HG02763 (cell line): ENCODE data around the gene RAD21L1.

Source experiments
- ATAC-seq: cut with Tn5 transposase; IDR thresholded peaks from one replicate; pipeline ENCODE4 v1.9.1; 2021; ENCODE audit warnings: mild to moderate bottlenecking, moderate library complexity; ENCODE audit not compliant: unreplicated experiment

The RAD21L1 gene

DNA sequence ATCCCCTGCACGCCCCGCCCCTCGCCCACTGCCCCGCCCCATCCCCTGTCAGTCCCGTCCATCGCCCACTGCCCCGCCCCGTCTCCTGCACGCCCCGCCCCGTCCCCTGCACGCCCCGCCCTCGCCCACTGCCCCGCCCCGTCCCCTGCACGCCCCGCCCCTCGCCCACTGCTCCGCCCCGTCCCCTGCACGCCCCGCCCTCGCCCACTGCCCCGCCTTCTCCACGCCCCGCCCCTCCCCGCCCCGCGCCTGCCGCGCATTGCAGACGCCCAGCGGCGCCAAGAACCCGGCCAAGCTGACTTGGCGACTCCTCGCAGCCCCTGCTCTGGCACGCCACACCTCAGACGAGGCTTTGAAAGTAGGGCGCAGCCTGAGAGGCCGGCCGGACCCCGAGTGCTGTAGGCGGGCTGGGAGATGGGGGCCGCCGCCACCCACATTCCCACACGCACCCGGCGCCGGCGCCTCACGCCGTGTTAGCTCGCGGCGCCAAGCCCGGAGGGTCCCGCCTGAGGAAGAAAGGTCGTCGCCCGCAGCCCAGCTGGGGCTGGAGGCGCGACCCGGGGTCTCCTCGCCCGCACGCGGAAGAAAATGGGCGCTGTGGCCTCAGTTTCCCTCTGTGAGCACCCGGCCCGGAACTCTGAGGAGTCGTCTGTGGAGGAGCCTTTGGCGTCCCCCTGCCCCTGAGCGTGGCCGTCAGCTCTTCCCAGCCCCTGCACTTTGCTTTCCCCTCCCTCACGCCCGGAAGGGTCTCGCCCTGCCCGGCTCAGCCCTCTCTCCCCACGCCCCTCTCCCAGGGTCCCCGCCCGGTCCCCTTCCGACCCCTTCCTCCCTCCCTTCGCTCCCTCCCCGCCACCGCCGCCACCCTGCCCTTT is at the start of gene RAD21L1:
Gene RAD21L1, plus strand, starts transcription at position 262 of the 872 bp plus-strand sequence. CDS start 2,410 bp downstream, outside the sequence.
- no peak for ATAC-seq

DNA sequence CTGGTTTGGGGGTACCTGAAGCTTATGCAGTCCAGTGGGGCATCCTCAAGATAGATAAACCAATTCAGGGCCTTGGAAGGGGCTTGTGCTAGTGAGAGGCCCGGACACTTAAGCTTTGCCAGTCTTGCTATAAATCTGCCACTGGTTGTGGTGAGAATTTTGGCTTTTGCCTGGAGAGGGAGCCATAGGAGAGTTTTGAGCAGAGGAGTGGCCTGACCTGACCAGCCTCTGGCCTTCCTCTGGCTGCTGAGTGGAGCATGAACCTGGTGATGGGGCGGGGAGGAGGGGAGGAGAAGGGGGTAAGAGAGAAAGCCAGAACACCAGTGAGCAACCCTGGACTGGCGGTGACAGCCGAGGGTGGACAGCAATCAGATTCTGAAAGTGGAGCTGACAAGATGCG is 48.2 kb upstream of the RAD21L1 start:
- ATAC-seq: no peak

DNA sequence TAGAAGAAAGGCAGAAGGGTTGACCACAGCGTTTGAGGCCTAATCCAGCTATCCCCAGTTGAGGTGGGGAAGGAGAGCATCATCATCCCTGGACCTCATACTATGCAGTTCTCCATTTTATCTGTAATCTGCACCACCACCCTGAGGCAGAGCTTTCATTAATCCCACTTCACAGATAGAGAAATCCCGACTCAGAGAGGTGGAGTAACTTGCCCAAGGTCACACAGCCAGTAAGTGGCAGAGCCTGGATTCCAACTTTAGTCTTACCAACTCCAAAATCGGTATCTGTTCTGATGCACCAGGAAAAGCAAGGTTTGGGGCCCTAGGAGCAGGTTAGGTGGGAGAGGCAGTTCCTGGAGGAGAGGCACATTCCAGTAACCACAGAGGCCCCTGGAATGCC is 47.7 kb upstream of the RAD21L1 start:
- no peak for ATAC-seq

DNA sequence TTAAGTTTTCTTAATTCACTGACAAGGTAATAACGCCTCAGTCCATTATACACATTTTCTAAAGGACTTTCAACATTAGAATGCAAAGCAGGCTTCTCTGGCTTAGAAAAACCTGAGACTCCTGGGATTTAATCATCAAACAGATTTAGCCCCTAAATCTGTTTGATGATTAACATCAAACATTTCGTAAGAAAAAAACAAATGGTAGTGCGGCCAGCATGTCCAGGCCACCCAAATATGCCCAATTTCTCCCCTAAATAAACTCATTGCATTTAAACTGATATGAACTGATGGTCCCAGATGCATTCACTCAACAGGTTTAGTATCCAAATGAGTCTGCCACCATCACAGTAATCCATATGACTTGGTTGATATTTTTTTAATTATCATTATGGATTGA is 47.2 kb upstream of the RAD21L1 start:
- no peak for ATAC-seq

DNA sequence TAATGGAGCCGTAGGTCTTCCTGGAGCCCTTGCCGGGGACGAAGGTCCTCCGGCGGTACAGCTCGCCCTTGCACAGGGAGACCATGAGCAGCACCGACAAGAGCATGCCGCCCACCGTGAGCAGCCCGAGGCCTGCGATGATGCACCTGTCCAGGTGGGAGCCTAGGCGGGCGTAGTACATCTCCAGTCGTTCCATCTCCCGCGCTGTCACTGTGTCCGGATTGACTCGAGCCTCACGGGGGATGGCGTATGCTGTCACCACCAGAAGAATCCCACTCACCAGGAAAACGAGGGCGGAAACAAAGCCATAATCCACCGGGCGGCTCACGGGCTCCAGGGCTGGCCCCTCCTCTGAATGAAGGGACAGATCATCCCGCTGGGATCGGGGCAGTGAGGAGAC is 44.9 kb upstream of the RAD21L1 start:
- no peak for ATAC-seq

DNA sequence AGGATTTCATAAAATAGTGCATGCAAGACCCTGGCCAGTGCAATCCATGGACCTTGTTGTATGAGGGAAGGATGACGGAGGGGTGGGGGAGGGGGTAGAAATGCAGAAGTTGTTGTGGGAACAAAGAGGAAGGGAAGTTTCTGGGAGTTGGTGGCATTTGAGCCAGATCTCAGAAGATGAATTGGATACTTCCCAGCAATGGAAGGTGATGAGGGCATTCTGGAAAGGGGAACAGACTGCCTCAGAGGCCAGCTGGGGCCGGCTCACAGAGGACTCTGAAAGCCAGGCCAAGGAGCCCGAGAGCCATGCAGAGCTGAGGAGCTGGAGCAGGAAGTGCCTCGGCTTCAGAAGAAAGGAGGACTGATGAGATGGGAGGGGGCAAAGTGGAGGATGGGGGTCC is 43.7 kb upstream of the RAD21L1 start:
- ATAC-seq: no peak

GRCh38 chr20:1183153-1183552 is 42.7 kb upstream of the RAD21L1 start:
- ATAC-seq: no peak

DNA sequence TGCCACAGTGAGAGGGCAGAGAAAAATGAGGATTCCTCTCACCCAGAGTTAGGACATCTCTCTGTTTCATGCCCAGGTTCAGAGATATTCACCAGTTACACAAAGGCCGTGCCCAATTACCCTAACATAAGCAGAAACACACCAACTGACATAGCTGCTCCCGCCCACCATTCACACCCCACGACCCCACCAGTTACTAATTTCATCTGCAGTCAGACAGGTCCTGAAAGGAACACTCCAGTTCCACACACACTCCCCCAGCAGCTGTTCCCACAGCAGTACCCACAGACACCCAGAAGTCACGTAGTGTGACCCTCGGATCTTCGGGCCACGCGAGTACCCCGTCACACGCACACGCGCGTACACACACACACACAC is 41.6 kb upstream of the RAD21L1 start:
- ATAC-seq: no peak

- ATAC-seq: no peak
Observed at GRCh38 chr20:1184638-1185315, 41.1 kb upstream of the RAD21L1 start, which contains the start of gene TMEM74B. Gene TMEM74B (minus strand): TSS chr20:1184981. CDS start chr20:1183801, 1,180 bp downstream.

- ATAC-seq: no peak
Observed at GRCh38 chr20:1185316-1185741, 40.5 kb upstream of the RAD21L1 start.

GRCh38 chr20:1185790-1186334 is 40.0 kb upstream of the RAD21L1 start:
- no peak for ATAC-seq

DNA sequence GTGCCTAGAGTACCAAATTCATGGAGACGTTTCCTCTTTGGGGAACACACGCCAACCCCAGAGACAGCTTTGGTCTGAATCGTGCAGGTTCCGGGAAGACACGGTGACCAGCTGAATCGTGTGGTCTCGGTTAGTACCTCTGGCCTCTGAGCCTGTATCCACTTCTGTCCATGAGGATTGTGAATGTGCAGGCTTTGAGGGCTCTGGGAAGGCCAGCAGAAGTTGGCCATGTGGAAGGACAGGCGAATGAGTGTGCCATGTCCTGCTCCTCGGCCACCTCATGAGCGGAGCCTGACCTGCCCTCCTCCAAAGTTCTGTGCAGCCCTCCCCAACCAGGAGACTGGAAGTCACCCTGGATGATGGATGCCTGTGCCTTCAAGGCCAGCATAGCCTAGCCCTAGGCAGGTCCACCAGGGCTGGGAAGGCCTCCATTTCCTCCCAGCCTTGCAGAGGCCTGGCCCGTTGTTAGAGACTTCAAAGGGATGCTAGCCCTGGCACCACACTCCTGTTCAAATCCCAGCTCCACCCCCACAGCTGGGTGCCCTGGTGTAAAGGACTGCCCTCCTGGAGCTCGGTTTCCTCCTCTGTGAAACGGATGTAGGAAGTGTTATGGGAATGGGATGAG is 39.4 kb upstream of the RAD21L1 start:
- ATAC-seq: no peak

- no peak for ATAC-seq
Observed at GRCh38 chr20:1187605-1188171, 38.2 kb upstream of the RAD21L1 start.

- no peak for ATAC-seq
Observed at GRCh38 chr20:1188347-1188746, 37.5 kb upstream of the RAD21L1 start.

GRCh38 chr20:1189827-1190226 is 36.0 kb upstream of the RAD21L1 start:
- no peak for ATAC-seq

DNA sequence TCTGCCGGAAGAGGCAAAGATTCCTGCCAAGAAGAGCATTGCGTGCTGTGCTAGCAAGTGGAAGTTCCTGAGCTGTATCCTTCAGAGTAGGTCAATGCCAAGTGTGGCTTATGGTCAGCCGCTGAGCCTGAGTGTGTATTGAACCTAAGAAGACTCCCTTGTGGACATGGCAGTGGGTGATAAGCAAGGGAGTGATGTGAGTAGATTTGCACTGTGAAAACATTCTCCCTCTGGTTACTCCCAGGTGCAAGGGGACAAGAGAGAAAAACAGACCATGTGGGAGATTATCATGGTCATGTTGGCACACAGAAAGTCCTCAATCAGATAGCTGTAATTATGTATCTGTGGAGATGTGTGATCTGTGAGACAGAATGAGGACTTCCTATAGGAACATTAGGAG is 35.0 kb upstream of the RAD21L1 start:
- ATAC-seq: no peak

DNA sequence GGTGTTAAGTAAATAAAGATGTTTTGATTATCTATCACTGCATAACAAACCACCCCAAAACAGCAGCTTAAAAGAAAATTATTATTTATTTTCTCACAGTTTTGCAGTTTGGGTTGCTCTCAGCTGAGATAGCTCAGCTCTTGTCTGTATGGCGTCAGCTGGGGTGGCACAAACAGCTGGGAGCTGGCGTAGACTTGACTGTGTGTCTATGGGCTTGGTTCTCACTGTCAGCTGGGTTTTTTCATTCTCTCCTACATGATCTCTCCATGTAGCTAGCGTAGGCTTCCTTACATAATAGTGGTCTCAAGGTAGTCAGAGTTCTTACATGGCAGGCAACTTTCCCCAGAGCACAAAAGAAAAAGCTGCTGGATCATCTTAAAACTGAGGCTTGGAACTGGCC is 34.5 kb upstream of the RAD21L1 start:
- no peak for ATAC-seq

DNA sequence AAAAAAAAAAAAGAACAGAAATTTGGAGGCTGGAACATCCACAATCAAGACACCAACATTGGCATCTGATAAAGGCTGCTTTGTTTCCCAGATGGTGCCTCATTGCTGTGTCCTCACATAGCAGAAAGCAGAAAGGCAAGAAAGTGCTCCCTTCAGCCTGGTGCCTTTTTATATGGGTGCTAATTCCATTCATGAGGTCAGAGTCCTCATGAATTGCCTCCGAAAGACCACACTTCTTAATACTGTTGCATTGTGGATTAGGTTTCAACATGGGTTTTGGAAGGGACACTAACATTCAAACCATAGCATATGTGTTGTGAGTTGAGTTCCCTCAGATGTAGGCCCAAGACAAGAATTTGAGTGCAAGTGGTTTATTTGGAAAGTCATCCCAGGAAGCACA is 30.6 kb upstream of the RAD21L1 start:
- no peak for ATAC-seq

- no peak for ATAC-seq
Observed at GRCh38 chr20:1196634-1197033, 29.2 kb upstream of the RAD21L1 start.

- ATAC-seq: no peak
Observed at GRCh38 chr20:1197801-1198200, 28.0 kb upstream of the RAD21L1 start.

- ATAC-seq: no peak
Observed at GRCh38 chr20:1198751-1199150, 27.1 kb upstream of the RAD21L1 start.
